ENCODE data around the gene SCN4B. TPM values are rescaled to one million over a fixed set of nuclear protein-coding genes. Genes with fewer than 3 reads are reported as not detected.

SCN4B gene
- total RNA-seq, 1 experiment from 2014 or later = not detected

DNA sequence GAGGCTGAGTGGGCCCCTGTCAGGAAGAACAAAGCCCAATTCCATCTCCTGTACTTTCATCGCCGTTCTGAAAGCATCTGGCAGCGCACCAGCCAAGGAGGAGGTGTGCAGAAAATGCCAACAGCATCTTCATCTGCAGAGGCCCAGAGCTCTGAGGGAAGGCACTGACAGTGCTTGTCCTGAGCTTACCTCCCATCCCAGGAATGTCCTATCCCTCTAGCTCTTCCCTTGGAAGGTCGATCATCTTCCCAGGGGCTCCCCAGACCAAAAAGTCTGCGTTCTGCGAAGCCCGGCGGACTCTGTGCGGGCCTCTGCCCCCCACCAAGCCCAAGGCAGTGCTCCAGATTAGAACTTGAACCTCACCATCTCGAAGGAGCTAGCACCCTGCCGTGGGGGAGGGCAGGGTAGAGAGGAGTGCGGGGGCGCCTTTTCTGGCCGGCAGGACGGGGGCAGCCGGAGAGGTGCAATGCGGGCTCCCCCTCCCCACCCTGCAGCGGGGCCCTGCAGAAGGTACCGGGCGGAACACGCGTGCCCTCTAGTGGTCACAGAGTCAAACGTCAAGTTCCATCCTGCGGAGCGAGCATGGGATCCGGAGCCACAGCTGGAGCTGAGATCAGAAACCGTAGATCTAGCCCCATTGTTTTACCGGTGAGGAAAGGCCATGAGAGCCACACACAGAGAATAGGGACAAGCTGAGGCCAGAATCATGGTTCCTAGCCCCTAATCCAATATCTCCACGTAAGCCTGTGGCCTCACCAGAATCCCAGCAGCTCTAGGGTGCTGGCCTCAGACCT, 18.8 kb upstream of the SCN4B start:
- intact Hi-C loops (cut with micrococcal nuclease; ENCODE audit: unreplicated experiment) = loop anchor here (1.0 to 5.0 kb wide), 2 partner anchors 26 to 224 kb away; no protein-coding TSS in a partner anchor
- Histone ChIP-seq H3K27me3 (ENCODE audit: insufficient read depth, low read depth) (peaks cover 40% of the 10 kb centered on the region), H3K36me3 (ENCODE audit: low read depth) (no peaks in the 10 kb centered on the region), H3K4me3 (no peak overlapping the region), H3K27ac (no peak overlapping the region), H3K79me2 (ENCODE audit: low read depth) (no peaks in the 10 kb centered on the region), H3F3A (ENCODE audit: insufficient read depth, low read depth) (peaks cover 24% of the 10 kb centered on the region; the same call in 1 of the 2 replicates), H3K9me3 (ENCODE audit: insufficient read depth, low read depth) (no peaks in the 10 kb centered on the region), H2AFZ (no peak overlapping the region), H4K20me1 (ENCODE audit: insufficient read depth) (no peaks in the 10 kb centered on the region), H3K9me2 (ENCODE audit: insufficient read depth) (no peaks in the 10 kb centered on the region), H3K4me2 (no peak overlapping the region), H3K4me1 (replicated peaks; ENCODE audit: insufficient read depth) (peaks cover 24% of the 10 kb centered on the region)
- DNase-seq = peak in 1 of 2 experiments; percentile 53
- CTCF ChIA-PET = interaction anchor here (0.5 to 0.7 kb wide), 5 partner anchors 15 to 930 kb away, joined by 3 to 4 read pairs (median 3); partner anchors contain the start of gene DPAGT1
- POLR2A ChIA-PET (ENCODE audit: unreplicated experiment) = no interaction called here
- TF ChIP-seq EZH2 (IDR thresholded peaks at IDR 0.05; ENCODE audit: low read depth) = no peak
- TF ChIP-seq, protein P1, sequence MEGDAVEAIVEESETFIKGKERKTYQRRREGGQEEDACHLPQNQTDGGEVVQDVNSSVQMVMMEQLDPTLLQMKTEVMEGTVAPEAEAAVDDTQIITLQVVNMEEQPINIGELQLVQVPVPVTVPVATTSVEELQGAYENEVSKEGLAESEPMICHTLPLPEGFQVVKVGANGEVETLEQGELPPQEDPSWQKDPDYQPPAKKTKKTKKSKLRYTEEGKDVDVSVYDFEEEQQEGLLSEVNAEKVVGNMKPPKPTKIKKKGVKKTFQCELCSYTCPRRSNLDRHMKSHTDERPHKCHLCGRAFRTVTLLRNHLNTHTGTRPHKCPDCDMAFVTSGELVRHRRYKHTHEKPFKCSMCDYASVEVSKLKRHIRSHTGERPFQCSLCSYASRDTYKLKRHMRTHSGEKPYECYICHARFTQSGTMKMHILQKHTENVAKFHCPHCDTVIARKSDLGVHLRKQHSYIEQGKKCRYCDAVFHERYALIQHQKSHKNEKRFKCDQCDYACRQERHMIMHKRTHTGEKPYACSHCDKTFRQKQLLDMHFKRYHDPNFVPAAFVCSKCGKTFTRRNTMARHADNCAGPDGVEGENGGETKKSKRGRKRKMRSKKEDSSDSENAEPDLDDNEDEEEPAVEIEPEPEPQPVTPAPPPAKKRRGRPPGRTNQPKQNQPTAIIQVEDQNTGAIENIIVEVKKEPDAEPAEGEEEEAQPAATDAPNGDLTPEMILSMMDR (conservative IDR thresholded peaks at IDR 0.05) = peak; percentile 98
- no TSS peak for BruUV-seq (replicated peaks)

DNA sequence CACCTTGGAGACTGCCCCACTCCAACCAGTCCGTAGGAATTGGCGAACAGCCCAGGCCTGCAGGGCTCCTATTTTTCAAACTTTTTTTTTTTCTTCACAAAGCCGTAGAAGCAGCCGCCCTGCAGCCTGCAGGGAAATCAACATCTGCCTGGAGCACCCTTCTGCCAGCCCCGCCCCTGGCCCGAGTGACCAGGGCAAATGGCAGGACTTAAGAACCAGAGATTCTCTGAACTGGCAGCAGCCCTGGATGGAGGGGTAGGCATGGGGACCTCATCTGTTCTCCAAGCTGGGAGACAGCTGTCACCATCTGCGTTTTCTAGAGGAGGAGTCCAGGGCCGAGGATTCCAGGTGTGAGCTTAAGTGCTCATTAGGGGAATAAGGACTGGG, 18.3 kb upstream of the SCN4B start:
- no peak overlapping the region for H2AFZ ChIP-seq
- no peaks in the 10 kb centered on the region for H3K36me3 ChIP-seq (ENCODE audit: low read depth)
- DNase-seq = no peak
- peaks cover 45% of the 10 kb centered on the region for H3K27me3 ChIP-seq (ENCODE audit: insufficient read depth, low read depth)
- no peak for TF ChIP-seq EZH2 (IDR thresholded peaks at IDR 0.05; ENCODE audit: low read depth)
- TF ChIP-seq, protein P1 (conservative IDR thresholded peaks at IDR 0.05) = no peak
- no peak overlapping the region for H3K27ac ChIP-seq
- no peaks in the 10 kb centered on the region for H3K9me2 ChIP-seq (ENCODE audit: insufficient read depth)
- CTCF ChIA-PET = interaction anchor here (0.5 to 0.6 kb wide), 3 partner anchors 44 to 417 kb away, joined by 3 read pairs; no protein-coding TSS in a partner anchor
- no peaks in the 10 kb centered on the region for H4K20me1 ChIP-seq (ENCODE audit: insufficient read depth)
- POLR2A ChIA-PET (ENCODE audit: unreplicated experiment) = no interaction called here
- no TSS peak for BruUV-seq (replicated peaks)
- intact Hi-C loops (cut with micrococcal nuclease; ENCODE audit: unreplicated experiment) = loop anchor here (1.0 to 5.0 kb wide), 2 partner anchors 26 to 224 kb away; no protein-coding TSS in a partner anchor
- peaks cover 18% of the 10 kb centered on the region; the same call in 1 of the 2 replicates for H3F3A ChIP-seq (ENCODE audit: insufficient read depth, low read depth)
- H3K79me2 ChIP-seq (ENCODE audit: low read depth) = no peaks in the 10 kb centered on the region
- H3K4me2 ChIP-seq = no peak overlapping the region
- no peak overlapping the region for H3K4me3 ChIP-seq
- H3K4me1 ChIP-seq (replicated peaks; ENCODE audit: insufficient read depth) = peaks cover 18% of the 10 kb centered on the region
- no peaks in the 10 kb centered on the region for H3K9me3 ChIP-seq (ENCODE audit: insufficient read depth, low read depth)

DNA sequence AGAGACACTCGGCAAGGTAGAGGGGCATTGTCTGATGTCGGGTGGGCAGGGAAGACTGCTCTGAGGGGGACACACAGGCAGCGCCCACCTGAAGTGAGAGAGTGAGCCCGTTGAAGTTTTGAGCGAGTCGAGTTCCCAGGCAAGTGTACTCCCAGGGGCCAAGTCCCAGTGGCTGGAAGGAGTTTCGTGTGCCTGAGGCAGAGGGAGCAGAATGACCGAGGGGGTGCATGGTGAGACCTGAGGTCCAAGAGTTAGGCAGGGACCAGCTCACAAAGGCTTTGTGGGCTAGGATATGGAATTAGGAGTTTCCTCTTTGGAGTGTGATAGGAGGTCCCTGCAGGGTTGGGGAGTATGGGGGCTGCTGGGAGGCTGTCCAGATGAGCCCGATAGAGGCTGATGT, 17.6 kb upstream of the SCN4B start:
- intact Hi-C loops (cut with micrococcal nuclease; ENCODE audit: unreplicated experiment) = loop anchor here (5.0 kb wide), 1 partner anchor 223 kb away; no protein-coding TSS in a partner anchor
- no peak overlapping the region for H2AFZ ChIP-seq
- H3K9me2 ChIP-seq (ENCODE audit: insufficient read depth) = no peaks in the 10 kb centered on the region
- POLR2A ChIA-PET (ENCODE audit: unreplicated experiment) = no interaction called here
- H3K27ac ChIP-seq = no peak overlapping the region
- no peaks in the 10 kb centered on the region for H3K9me3 ChIP-seq (ENCODE audit: insufficient read depth, low read depth)
- no peak overlapping the region for H3K4me3 ChIP-seq
- no peaks in the 10 kb centered on the region for H3K79me2 ChIP-seq (ENCODE audit: low read depth)
- no peaks in the 10 kb centered on the region for H3K36me3 ChIP-seq (ENCODE audit: low read depth)
- no peaks in the 10 kb centered on the region for H4K20me1 ChIP-seq (ENCODE audit: insufficient read depth)
- H3F3A ChIP-seq (ENCODE audit: insufficient read depth, low read depth) = peaks cover 12% of the 10 kb centered on the region; the same call in 1 of the 2 replicates
- H3K4me1 ChIP-seq (replicated peaks; ENCODE audit: insufficient read depth) = peaks cover 12% of the 10 kb centered on the region
- TF ChIP-seq, protein P1 (conservative IDR thresholded peaks at IDR 0.05) = no peak
- TF ChIP-seq EZH2 (IDR thresholded peaks at IDR 0.05; ENCODE audit: low read depth) = no peak
- no TSS peak for BruUV-seq (replicated peaks)
- CTCF ChIA-PET = interaction anchor here (0.6 kb wide), 1 partner anchor 9 kb away, joined by 3 read pairs; no protein-coding TSS in a partner anchor
- H3K4me2 ChIP-seq = no peak overlapping the region
- no peak for DNase-seq
- H3K27me3 ChIP-seq (ENCODE audit: insufficient read depth, low read depth) = peaks cover 45% of the 10 kb centered on the region

All from PC-9 (cell line).